Stimulated activated CD4-positive, alpha-beta T cell treated with anti-CD3 and anti-CD28 coated beads, Interleukin-12 subunit alpha, Interleukin-12 subunit beta, amount 100 ng/mL, for 48 hours (primary cell): ENCODE data around the gene CCL11.

Experiments
- DNase-seq, 3 donors: peaks; one replicate each; pipeline ENCODE4 v3.0.0-alpha.2; 2020; ENCODE audit warnings: low read depth in 2 of 3, low spot score in 1 of 3

Gene CCL11

DNA sequence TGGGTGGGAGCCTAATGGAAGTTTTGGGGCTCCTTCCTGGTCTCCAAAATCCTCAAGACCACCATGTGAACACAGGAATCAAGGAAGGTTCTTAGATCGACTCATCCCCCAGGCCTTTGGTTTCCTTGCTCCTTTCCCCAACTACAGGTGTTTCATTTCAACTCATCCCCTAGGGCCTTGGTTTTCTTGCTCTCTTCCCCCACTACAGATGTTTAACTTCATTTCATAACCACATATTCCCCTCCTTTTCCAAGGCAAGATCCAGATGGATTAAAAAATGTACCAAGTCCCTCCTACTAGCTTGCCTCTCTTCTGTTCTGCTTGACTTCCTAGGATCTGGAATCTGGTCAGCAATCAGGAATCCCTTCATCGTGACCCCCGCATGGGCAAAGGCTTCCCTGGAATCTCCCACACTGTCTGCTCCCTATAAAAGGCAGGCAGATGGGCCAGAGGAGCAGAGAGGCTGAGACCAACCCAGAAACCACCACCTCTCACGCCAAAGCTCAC lies at the start of gene CCL11:
TSS of gene CCL11 (plus strand) at position 457 of the 507 bp plus-strand sequence. CDS start 67 bp downstream, outside the sequence.
- no peak for DNase-seq

DNA sequence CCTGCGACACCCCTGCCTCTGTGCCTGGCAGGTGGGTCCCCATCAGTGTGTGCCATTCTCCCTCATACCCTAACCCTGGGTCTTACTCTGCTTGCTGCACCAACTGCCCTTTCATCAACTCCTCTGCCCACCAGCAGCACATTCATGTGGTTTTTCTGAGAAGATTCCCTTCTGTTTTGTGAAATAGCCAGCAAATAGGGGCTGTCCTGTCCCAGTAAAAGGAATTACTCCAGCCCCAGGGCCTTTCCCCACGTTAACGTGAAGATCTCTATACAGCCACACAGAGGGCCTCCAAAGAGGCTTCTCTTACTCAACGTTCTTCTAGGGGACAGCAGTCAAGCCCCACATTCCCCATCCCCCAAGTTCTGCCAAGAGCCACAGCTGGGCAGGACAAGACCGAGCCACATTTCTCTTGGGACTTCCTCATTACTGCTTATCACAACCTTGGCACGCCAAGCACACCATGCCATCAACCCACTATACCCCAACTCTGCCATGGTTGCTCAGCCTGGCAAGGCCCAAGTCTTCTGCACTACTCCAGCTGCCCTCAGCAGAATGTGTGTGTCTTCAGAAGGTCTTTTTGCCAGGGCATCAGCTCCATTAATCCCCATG lies 49.2 kb upstream of the CCL11 start:
- DNase-seq = no peak

DNA sequence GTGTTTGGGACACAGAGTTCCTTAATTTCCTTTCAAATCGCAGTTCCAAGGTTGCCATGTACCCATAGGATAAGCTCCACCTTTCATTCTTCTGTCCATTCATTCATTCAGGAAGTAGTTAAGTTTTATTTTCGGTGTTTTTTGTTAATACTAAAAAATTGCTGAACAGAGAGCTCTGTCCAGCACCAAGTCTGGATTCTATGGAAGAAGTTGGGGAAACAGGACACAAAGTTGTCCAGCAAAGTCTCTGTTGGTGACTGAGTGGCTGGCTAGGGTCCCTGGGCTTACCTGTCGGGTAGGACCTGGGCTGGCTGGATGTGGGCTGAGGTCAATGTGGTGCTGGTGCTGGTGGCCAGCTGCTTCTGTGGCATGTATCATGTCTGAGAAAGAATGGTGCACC lies 48.1 kb upstream of the CCL11 start:
- DNase-seq = no peak

DNA sequence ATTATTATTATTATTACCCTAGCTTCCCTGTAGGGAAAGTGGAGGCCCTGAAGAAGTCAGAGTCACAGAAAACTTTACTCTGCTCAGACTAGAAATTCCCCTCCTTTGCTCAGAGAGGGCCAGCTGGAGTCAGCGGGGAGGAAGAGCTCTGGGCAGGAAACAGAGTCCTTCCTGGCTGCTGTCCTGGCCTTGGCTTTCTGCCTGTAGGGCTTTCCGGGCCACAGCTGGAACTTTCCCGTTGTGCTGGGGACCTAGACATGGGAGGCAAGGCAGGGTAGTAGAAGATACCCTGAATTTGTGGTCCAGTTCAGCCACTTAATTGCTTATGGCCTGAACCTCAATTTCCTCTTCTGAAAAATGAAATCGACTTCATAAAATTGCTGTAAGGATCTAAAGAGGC lies 44.5 kb upstream of the CCL11 start:
- no peak for DNase-seq

DNA sequence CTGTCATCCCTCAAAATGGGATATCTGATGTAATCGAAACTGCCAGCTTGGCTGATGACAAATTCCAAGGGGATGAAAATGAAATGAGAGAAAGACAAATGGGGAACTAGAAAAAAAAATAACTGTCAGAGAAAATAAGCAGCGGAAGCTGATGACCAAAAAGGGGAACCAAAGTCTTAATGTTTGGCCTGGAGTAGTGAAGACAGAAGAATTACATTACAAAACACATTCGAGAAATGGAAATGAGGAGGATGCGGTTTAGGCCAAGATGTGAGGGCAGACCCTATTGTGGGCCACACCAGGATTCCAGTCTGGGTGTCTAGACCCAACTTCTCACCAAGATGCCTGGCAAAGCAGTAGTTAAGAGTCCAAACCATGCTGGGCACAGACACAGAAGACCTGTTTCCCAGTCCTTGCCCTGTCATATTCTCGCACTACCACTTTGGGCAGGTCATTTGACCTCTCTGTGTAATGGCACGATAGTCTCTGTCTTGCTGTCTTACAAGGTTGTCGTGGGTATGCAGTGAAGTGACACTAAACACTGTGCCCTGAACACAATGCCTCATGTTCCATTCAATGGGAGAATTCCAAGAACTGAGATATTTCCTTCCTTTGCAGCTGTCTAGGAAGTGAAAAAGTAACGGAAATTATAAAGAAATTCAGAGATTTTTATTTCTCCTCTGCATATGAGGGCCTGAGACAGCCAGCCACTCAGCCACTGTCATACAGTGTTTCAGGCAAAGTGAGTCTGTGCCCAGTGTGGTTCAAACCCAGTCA lies 42.8 kb upstream of the CCL11 start:
- no peak for DNase-seq

DNA sequence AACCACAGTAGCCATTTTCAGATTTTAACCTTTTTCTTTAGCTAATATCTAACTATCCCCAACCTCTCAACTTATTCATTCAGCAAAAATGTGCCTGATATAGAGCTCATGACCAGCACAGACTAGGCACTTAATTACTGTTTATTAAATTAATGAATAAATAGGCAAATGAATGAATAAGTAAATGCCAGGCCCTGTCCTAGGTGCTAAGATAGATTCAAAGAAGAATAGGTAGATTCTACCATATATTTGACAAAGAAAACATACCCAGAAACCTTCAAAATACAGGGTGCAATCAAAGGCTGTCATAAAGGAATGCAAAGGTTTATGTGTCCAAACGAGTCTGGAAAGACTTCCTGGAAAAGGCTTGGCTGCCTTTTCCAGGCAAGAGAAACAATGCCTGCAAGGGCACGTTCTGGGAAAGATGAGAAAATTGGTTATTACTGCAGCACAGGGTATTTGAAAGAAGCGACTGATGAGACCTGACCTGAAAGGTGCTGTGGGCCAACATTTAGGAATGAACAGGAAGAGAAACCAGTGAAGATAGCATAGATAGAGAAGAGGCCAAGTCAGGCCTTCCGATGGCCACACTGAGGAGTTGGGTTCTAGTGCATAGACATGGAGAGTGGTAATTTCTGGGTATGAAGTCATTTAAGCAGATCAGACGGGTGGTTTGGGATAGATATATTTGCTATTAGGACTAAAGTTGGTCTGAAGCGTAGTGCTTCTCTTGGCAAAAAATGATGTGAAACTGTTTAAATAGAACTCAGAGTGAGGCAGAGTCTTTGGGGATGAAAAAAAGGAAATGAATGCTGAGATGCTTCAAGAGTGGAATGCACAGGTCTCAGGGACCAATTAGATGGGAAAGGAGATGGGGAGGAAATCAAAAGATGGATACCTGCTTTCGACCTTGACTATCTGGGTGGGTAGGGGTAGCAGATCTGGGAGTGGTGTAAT lies 41.9 kb upstream of the CCL11 start:
- no peak for DNase-seq

DNA sequence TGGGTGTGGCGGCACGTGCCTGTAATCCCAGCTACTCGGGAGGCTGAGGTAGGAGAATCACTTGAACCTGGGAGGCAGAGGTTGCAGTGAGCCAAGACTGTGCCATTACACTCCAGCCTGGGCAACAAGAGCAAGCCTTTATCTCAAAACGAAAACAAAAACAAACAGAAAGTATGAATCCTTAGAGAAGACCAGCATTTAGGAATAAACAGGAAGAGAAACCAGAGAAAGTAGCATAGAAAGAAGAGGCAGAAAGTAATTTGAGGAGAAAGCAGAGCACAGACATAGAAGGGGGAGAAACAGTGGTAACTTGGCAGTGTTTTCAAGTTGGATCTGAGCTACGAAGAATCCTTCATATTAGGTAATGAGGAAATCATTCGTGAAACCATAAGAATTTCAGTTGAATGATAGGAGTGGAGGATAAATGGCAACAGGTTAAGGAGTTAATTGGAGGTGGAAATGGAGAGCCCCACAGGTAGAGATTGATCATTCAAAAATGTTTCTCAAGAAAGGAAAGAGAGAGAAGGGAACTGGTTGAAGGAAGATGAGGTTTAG lies 40.1 kb upstream of the CCL11 start:
- no peak for DNase-seq

DNA sequence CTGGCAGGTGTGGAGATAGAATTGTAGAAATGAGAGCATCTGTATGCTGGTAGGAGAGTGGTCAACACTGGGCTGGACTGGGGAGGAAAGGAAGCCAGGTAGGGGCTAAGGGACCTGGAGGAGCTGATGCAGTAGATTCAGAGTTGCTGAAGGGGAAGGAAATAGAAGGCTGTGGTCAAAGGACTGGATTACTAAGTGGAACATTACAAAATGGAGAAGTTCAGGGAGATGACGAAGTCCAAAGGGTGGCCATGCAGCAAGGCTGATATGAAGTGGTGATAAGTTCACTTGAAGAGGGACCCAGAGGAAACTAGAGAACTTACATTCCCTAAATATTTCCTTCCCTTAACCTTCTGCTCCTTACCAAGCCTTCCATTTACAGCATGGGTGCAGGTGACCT lies 39.1 kb upstream of the CCL11 start:
- no peak for DNase-seq

DNA sequence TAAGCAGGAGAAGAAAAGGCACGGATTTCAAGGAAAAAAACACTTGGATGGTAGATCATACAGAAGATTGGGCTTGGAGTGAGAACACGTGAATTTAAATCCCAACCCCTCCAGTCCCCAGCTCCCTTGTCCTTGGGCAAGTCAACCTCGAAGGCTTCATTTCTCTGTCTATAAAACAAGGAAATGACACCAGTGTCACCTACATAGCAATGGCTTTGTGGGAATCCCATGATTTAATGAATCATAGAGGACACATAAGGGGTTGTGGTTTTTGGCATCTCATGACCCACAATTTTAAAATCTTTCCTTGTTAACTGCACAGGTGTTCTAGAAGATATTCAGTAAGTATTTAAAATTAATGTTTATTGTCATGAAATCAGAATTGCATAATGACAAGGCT lies 38.7 kb upstream of the CCL11 start:
- no peak for DNase-seq

DNA sequence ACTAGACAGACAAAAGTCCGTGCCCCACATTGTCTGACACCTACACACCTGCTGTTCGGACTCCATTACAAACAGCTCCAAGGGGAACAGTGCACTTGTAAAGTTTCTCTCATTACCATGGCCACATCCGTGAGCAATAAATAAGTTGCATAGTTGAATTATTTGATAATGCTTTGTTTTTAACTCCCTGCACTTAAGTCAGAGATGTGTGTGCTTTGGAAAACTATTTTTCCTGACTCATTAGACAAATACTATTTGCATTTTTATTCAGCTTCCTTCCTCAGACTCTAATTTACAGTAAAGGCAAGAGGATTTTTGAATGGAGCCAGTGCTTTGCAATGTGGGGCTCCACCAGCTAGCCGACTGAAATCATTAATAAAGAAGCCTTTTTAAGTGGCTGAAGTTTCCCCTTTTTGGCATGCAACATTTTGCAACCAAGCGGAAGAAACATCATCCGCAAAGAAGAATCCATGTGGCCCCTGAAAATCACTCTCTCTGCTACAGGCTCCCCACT lies 37.0 kb upstream of the CCL11 start:
- DNase-seq = no peak

DNA sequence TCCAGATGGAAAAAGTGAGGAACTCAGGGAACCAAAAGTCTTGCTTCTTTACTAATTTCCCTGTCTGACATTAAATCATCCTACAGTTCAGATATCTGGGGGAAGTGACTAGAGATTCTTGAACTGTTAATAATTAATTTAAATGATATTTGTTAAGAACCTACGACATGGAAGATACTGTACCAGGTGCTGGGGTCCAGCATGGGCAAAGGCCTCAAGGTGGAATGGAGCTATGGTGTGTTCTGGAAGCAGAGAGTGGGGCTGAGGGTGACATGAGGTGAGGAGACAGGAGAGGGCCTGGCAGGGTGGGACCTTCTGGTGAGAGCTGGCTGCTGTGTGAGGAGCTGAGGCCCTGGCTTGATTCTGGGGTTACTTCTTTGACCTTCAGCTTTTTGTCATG lies 36.5 kb upstream of the CCL11 start:
- DNase-seq = no peak

DNA sequence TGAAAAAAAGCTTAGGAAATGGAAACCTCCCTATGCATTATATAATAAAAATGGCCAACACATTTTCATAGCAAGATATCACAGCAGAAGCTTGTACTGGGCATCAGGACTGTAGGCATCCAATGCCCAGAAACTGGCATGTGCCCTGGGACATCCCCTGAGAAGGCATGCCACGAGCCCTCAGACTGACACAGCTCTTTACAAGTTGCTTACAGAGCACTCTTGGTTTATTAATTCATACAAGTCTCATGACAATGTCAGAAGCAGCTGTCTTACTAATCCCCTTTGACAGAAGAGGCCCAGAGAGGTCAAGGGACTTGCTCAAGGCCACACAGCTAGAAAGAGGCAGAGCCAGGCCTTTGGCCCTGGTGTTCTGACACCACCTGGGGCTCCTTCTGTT lies 36.1 kb upstream of the CCL11 start:
- DNase-seq = no peak

DNA sequence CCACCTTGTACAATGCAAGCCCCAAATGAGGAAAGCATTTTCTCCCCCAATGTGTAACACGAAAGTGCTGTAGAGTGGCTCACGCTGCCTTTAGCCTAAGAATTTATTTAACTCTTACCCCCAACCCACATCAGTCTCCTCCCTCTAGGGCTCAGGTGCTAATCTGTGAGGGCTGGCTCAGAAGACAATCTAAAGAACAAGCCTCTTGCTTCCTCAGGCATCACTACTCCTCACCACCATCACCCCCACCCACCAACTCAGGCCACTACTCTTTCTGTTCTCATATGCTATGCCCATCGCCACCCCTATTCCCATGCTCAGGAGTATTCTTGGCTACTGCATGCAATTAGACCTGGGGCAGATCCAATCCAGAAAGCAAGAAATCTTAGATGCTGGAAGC lies 34.4 kb upstream of the CCL11 start:
- no peak for DNase-seq

DNA sequence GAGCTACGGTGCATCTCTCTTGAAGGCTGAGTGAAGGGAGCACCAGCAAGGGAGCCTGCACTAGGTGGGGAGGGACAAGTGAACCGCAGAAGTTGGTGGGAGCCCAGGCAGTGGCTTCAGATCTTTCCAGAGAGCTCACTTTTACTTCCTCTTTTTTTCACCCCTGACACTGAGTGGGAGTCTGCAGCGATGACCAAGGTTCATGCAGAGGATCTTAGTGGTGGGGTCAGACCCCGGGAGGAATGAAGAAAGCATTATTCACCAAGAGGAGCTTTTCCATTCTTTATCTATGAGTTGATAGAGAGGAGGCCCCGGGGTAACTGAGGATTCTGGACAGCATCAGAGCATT lies 33.5 kb upstream of the CCL11 start:
- no peak for DNase-seq

DNA sequence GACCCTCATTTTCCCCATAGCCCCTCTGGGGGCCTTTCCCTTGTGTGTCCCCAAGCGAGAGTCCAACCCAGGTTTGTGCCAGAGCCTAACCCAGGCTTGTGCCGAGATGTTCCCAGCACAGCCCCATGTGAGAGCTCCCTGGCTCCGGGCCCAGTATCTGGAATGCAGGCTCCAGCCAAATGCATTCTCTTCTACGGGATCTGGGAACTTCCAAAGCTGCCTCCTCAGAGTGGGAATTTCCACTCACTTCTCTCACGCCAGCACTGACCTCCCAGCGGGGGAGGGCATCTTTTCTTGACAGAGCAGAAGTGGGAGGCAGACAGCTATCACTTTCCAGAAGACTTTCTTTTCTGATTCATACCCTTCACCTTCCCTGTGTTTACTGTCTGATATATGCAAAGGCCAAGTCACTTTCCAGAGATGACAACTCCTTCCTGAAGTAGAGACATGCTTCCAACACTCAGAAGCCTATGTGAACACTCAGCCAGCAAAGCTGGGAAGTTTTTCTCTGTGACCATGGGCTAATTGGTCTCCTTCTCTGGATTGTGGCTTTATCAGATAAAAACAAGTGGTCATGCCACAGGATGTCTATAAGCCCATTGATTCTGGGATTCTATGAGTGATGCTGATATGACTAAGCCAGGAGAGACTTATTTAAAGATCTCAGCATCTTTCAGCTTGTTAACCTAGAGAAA lies 33.0 kb upstream of the CCL11 start:
- DNase-seq = no peak

DNA sequence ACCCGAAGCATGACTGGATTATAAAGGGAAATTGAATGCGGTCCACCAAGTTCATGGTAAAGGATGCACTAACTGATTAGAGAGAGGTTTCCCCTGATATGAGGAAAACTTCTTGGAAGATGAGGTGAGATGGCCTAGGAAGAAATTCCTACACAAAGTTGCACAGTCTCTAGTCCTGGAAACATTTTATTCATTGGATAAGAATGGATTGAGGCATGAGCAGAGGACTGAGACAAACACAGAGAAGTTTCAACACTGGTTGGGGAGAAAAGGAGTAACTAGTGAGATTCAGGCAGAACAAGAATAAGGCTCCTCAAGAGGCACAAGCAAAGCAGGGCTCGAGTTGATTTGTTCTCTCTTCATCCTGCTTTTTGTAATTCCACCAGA lies 32.4 kb upstream of the CCL11 start:
- DNase-seq = no peak

DNA sequence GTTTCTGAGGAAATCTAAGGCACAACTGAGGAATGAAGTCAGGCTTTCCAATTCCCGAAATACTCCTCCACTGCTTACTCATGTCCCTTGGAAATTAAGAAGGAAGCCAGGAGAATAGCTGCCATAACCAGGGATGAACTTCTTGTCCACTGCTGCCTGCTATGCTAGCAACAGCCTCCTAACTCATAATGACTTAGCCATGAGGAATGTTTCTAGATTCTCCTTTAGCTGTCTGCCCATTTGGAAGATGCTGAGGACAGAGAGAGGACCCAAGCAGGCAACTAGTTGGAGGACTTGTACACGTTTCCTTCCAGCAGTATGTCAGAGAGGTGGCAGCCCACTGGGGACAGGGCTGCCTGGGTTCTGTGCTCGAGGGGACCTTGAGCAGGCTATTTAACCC lies 31.4 kb upstream of the CCL11 start:
- DNase-seq = no peak

DNA sequence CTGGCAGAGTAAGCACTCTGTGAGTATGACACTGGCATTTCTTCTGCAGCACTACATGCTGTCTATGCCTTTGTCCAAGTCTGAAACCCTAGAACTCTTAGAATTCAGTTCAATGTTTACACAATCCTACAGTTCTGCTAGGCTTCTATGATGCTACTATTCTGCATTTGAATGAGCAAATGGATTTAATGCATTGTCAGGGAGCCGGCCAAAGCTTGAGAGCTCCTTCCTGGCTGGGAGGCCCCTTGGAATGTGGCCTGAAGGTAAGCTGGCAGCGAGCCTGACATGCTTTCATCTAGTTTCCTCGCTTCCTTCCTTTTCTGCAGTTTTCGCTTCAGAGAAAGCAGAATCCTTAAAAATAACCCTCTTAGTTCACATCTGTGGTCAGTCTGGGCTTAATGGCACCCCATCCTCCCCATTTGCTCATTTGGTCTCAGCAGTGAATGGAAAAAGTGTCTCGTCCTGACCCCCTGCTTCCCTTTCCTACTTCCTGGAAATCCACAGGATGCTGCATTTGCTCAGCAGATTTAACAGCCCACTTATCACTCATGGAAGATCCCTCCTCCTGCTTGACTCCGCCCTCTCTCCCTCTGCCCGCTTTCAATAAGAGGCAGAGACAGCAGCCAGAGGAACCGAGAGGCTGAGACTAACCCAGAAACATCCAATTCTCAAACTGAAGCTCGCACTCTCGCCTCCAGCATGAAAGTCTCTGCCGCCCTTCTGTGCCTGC lies 30.7 kb upstream of the CCL11 start, which contains the start of gene CCL2:
TSS of gene CCL2 (plus strand) at position 635 of the 730 bp plus-strand sequence. CDS start at position 700, 65 bp downstream.
- no peak for DNase-seq

DNA sequence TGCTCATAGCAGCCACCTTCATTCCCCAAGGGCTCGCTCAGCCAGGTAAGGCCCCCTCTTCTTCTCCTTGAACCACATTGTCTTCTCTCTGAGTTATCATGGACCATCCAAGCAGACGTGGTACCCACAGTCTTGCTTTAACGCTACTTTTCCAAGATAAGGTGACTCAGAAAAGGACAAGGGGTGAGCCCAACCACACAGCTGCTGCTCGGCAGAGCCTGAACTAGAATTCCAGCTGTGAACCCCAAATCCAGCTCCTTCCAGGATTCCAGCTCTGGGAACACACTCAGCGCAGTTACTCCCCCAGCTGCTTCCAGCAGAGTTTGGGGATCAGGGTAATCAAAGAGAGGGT lies 30.2 kb upstream of the CCL11 start:
- no peak for DNase-seq

DNA sequence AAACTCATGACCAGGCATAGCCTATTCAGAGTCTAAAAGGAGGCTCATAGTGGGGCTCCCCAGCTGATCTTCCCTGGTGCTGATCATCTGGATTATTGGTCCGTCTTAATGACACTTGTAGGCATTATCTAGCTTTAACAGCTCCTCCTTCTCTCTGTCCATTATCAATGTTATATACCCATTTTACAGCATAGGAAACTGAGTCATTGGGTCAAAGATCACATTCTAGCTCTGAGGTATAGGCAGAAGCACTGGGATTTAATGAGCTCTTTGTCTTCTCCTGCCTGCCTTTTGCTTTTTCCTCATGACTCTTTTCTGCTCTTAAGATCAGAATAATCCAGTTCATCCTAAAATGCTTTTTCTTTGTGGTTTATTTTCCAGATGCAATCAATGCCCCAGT lies 29.7 kb upstream of the CCL11 start:
- DNase-seq = no peak
